HepG2 (cell line): ENCODE measurements around the gene RNU6-1. TPM values are rescaled to one million over a fixed set of nuclear protein-coding genes. Genes with fewer than 3 reads are reported as not detected.

Experiments
- CC2D1A ChIP-seq: sonication (generic); formaldehyde crosslinking; IDR thresholded peaks from 2 replicates; pipeline ENCODE4 v1.8.1; 2023; ENCODE audit warnings: mild to moderate bottlenecking, missing genetic modification reagents
- NCOA1 ChIP-seq: sonication (generic); formaldehyde crosslinking; IDR thresholded peaks from 2 replicates; pipeline ENCODE4 v1.9.0; 2021; ENCODE audit warnings: missing genetic modification reagents
- NR2C2 ChIP-seq: sonication (generic); formaldehyde crosslinking; IDR thresholded peaks from 2 replicates; pipeline ENCODE4 v1.4.0; 2020; ENCODE audit warnings: missing genetic modification reagents, mild to moderate bottlenecking, moderate library complexity, borderline replicate concordance
- ONECUT2 ChIP-seq: sonication (generic); formaldehyde crosslinking; IDR thresholded peaks from 2 replicates; pipeline ENCODE4 v1.4.0; 2020; ENCODE audit warnings: missing genetic modification reagents
- SMARCC2 ChIP-seq: fragments of 450-650 bp; IDR thresholded peaks from 2 replicates; pipeline ENCODE4 v1.6.1; 2017; ENCODE audit warnings: antibody characterized with exemption, mild to moderate bottlenecking
- SNAPC2 ChIP-seq: sonication (generic); formaldehyde crosslinking; IDR thresholded peaks from 2 replicates; pipeline ENCODE4 v1.8.1; 2022; ENCODE audit warnings: mild to moderate bottlenecking, missing genetic modification reagents
- ZNF235 ChIP-seq: sonication (generic); formaldehyde crosslinking; IDR thresholded peaks from 2 replicates; pipeline ENCODE4 v1.8.1; 2023; ENCODE audit warnings: mild to moderate bottlenecking, missing genetic modification reagents, borderline replicate concordance
- ZNF282 ChIP-seq: fragments of 450-650 bp; IDR thresholded peaks from 2 replicates; pipeline ENCODE4 v1.6.1; 2018; ENCODE audit not compliant: partially characterized antibody
- ZNF383 ChIP-seq: sonication (generic); formaldehyde crosslinking; IDR thresholded peaks from 2 replicates; pipeline ENCODE4 v1.4.0; 2020; ENCODE audit warnings: missing genetic modification reagents, mild to moderate bottlenecking, borderline replicate concordance
- polyA plus RNA-seq, 8 experiments: library from polyadenylated mRNA; depleted of rRNA in 3 of 8; stranded (reverse) in 7 of 8; unstranded in 1 of 8; fragments of >200 nt; fragmentation: Illumina TruSeq in 4 of 8; extraction: Trizol in 4 of 8; gene quantifications; 2 replicates each; pipeline versions ENCODE4 v1.2.1 to v1.2.3, GENCODE V29; 2011 to 2016; ENCODE audit warnings: low read depth in 4 of 8, missing spikeins in 1 of 8, mixed read lengths in 1 of 8; ENCODE audit not compliant: insufficient read depth in 1 of 8
- total RNA-seq, 5 experiments: library from RNA; depleted of rRNA; stranded (reverse); fragments of >200 nt; fragmentation: Illumina TruSeq; extraction: Trizol; gene quantifications; 2 replicates each; pipeline ENCODE4 v1.2.3, GENCODE V29; 2016; ENCODE audit warnings: low read depth in 1 of 5
- TF ChIP-seq, protein P1 (sequence below), 2 experiments: fragments of 450-650 bp in 1 of 2; sonication (generic) in 1 of 2; formaldehyde crosslinking in 1 of 2; IDR thresholded peaks; 2 replicates each; pipeline versions ENCODE4 v1.6.1 to v1.8.0; 2016 to 2022; ENCODE audit warnings: antibody characterized with exemption in 1 of 2, mild to moderate bottlenecking in 1 of 2, missing genetic modification reagents in 1 of 2
- TF ChIP-seq, protein P2 (sequence below): sonication (generic); formaldehyde crosslinking; IDR thresholded peaks from 2 replicates; pipeline ENCODE4 v1.4.0; 2020; ENCODE audit warnings: missing genetic modification reagents, borderline replicate concordance
- TF ChIP-seq, protein P3 (sequence below): sonication (generic); formaldehyde crosslinking; IDR thresholded peaks from 2 replicates; pipeline ENCODE4 v1.8.0; 2022; ENCODE audit warnings: low read depth, missing genetic modification reagents
- TF ChIP-seq, protein P4 (sequence below): IDR thresholded peaks from 2 replicates; pipeline ENCODE4 v1.6.1; 2016; ENCODE audit warnings: low read depth, control low read depth

Gene RNU6-1
- total and polyA plus RNA-seq, 2 of the 13 experiments (the other 11 are each of a cell fraction or from before 2014, with no cell fraction given) = under 0.01 TPM; not detected in 1

DNA sequence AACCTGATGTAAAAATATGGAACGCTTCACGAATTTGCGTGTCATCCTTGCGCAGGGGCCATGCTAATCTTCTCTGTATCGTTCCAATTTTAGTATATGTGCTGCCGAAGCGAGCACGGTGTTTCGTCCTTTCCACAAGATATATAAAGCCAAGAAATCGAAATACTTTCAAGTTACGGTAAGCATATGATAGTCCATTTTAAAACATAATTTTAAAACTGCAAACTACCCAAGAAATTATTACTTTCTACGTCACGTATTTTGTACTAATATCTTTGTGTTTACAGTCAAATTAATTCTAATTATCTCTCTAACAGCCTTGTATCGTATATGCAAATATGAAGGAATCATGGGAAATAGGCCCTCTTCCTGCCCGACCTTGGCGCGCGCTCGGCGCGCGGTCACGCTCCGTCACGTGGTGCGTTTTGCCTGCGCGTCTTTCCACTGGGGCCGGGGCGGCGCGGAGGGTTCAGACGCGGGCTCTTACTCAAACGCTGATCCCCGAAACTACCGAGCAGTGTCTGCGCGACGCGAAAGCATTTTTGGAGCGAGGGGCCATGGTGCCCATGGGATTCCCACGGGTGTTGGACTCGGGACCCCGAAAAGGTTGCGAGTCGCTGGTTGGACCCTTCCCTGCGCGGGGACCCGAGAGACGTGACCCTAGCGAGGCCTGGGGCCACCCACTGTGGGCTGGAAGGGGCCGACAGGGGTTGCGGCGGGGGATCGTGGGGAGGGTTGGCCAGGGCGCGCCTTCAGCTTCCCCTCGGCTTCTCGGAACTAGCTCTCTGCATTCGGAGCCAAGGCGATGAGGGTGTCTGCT is at the start of gene RNU6-1 (continued):
- TF ChIP-seq, protein P1, sequence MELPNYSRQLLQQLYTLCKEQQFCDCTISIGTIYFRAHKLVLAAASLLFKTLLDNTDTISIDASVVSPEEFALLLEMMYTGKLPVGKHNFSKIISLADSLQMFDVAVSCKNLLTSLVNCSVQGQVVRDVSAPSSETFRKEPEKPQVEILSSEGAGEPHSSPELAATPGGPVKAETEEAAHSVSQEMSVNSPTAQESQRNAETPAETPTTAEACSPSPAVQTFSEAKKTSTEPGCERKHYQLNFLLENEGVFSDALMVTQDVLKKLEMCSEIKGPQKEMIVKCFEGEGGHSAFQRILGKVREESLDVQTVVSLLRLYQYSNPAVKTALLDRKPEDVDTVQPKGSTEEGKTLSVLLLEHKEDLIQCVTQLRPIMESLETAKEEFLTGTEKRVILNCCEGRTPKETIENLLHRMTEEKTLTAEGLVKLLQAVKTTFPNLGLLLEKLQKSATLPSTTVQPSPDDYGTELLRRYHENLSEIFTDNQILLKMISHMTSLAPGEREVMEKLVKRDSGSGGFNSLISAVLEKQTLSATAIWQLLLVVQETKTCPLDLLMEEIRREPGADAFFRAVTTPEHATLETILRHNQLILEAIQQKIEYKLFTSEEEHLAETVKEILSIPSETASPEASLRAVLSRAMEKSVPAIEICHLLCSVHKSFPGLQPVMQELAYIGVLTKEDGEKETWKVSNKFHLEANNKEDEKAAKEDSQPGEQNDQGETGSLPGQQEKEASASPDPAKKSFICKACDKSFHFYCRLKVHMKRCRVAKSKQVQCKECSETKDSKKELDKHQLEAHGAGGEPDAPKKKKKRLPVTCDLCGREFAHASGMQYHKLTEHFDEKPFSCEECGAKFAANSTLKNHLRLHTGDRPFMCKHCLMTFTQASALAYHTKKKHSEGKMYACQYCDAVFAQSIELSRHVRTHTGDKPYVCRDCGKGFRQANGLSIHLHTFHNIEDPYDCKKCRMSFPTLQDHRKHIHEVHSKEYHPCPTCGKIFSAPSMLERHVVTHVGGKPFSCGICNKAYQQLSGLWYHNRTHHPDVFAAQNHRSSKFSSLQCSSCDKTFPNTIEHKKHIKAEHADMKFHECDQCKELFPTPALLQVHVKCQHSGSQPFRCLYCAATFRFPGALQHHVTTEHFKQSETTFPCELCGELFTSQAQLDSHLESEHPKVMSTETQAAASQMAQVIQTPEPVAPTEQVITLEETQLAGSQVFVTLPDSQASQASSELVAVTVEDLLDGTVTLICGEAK (IDR thresholded peaks at IDR 0.05) = no peak
- TF ChIP-seq, protein P1 (CRISPR knock-in tag; IDR thresholded peaks at IDR 0.05) = peak; percentile 55; the same call in 1 of the 2 replicates
- TF ChIP-seq SNAPC2 (CRISPR knock-in tag) (peak; percentile 100), SMARCC2 (no peak), NCOA1 (CRISPR knock-in tag) (peak; percentile 89; the same call in 1 of the 2 replicates), NR2C2 (CRISPR knock-in tag) (peak; percentile 25; the same call in 1 of the 2 replicates), ZNF235 (CRISPR knock-in tag) (no peak), ONECUT2 (CRISPR knock-in tag) (no peak), CC2D1A (CRISPR knock-in tag) (no peak), ZNF282 (no peak), ZNF383 (CRISPR knock-in tag) (no peak)
- TF ChIP-seq, protein P2, sequence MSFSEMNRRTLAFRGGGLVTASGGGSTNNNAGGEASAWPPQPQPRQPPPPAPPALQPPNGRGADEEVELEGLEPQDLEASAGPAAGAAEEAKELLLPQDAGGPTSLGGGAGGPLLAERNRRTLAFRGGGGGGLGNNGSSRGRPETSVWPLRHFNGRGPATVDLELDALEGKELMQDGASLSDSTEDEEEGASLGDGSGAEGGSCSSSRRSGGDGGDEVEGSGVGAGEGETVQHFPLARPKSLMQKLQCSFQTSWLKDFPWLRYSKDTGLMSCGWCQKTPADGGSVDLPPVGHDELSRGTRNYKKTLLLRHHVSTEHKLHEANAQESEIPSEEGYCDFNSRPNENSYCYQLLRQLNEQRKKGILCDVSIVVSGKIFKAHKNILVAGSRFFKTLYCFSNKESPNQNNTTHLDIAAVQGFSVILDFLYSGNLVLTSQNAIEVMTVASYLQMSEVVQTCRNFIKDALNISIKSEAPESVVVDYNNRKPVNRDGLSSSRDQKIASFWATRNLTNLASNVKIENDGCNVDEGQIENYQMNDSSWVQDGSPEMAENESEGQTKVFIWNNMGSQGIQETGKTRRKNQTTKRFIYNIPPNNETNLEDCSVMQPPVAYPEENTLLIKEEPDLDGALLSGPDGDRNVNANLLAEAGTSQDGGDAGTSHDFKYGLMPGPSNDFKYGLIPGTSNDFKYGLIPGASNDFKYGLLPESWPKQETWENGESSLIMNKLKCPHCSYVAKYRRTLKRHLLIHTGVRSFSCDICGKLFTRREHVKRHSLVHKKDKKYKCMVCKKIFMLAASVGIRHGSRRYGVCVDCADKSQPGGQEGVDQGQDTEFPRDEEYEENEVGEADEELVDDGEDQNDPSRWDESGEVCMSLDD = peak; percentile 71; the same call in 1 of the 2 replicates
- TF ChIP-seq, protein P3, sequence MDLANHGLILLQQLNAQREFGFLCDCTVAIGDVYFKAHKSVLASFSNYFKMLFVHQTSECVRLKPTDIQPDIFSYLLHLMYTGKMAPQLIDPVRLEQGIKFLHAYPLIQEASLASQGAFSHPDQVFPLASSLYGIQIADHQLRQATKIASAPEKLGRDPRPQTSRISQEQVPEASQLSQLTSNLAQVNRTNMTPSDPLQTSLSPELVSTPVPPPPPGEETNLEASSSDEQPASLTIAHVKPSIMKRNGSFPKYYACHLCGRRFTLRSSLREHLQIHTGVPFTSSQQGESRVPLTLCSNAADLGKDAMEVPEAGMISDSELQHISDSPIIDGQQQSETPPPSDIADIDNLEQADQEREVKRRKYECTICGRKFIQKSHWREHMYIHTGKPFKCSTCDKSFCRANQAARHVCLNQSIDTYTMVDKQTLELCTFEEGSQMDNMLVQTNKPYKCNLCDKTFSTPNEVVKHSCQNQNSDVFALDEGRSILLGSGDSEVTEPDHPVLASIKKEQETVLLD (CRISPR knock-in tag) = no peak
- TF ChIP-seq, protein P4, sequence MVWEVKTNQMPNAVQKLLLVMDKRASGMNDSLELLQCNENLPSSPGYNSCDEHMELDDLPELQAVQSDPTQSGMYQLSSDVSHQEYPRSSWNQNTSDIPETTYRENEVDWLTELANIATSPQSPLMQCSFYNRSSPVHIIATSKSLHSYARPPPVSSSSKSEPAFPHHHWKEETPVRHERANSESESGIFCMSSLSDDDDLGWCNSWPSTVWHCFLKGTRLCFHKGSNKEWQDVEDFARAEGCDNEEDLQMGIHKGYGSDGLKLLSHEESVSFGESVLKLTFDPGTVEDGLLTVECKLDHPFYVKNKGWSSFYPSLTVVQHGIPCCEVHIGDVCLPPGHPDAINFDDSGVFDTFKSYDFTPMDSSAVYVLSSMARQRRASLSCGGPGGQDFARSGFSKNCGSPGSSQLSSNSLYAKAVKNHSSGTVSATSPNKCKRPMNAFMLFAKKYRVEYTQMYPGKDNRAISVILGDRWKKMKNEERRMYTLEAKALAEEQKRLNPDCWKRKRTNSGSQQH (CRISPR knock-in tag) = peak; percentile 73; the same call in 1 of the 2 replicates
